GM13977 (cell line): ENCODE data around the gene GALNTL6.

Experiments
- DNase-seq: peaks from one replicate; pipeline ENCODE4 v3.0.0; 2012; ENCODE audit warnings: low spot score
- in situ Hi-C: fragments of 300-500 bp; cut with MboI; formaldehyde crosslinking; loops from one replicate; pipeline ENCODE4 v1.12.0; 2022; ENCODE audit warnings: low sequenced_read_pairs, low pct_unique_long_range_greater_than_20kb, mixed read lengths, inconsistent platforms; ENCODE audit not compliant: unreplicated experiment
- TF ChIP-seq, protein P1 (sequence below): IDR thresholded peaks from 2 replicates; pipeline ENCODE4 v1.5.1; 2012; ENCODE audit warnings: mild to moderate bottlenecking, control low read depth; ENCODE audit not compliant: insufficient read depth; ENCODE audit errors: extremely low read depth, missing control alignments

GALNTL6 gene

GRCh38 chr4:172088556-172088955 is 275.4 kb downstream of the GALNTL6 start:
- DNase-seq, result no peak
- in situ Hi-C loops, result no loop called here
- TF ChIP-seq, protein P1, sequence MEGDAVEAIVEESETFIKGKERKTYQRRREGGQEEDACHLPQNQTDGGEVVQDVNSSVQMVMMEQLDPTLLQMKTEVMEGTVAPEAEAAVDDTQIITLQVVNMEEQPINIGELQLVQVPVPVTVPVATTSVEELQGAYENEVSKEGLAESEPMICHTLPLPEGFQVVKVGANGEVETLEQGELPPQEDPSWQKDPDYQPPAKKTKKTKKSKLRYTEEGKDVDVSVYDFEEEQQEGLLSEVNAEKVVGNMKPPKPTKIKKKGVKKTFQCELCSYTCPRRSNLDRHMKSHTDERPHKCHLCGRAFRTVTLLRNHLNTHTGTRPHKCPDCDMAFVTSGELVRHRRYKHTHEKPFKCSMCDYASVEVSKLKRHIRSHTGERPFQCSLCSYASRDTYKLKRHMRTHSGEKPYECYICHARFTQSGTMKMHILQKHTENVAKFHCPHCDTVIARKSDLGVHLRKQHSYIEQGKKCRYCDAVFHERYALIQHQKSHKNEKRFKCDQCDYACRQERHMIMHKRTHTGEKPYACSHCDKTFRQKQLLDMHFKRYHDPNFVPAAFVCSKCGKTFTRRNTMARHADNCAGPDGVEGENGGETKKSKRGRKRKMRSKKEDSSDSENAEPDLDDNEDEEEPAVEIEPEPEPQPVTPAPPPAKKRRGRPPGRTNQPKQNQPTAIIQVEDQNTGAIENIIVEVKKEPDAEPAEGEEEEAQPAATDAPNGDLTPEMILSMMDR, result no peak

DNA sequence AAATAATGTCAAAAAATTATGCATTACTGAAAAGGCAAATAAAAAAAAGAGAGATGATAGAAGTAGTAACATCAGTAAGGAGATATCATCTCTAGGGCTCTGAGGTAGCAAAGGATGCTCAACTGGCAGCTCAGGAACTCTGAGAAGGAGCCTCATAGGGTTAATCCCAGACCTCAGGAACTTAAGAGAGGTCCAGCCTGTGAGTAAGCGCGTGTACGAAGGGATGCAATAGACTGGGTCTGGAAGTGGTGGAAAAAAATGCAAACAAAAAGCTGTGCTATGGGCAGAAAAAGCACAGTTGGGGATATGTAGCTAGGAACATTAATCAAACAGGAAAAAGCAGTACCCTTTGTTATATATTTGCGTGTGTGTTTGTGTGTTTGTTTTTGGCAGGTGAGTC is 282.0 kb downstream of the GALNTL6 start:
- no peak for DNase-seq
- in situ Hi-C loops, result no loop called here
- TF ChIP-seq, protein P1, result no peak

GRCh38 chr4:172096786-172097185 is 283.6 kb downstream of the GALNTL6 start:
- no peak for DNase-seq
- TF ChIP-seq, protein P1, result no peak
- in situ Hi-C loops, result no loop called here

- TF ChIP-seq, protein P1, result no peak
- in situ Hi-C loops, result no loop called here
- DNase-seq, result no peak
These were observed 286.2 kb downstream of the GALNTL6 start for GRCh38 chr4:172099376-172099775.

DNA sequence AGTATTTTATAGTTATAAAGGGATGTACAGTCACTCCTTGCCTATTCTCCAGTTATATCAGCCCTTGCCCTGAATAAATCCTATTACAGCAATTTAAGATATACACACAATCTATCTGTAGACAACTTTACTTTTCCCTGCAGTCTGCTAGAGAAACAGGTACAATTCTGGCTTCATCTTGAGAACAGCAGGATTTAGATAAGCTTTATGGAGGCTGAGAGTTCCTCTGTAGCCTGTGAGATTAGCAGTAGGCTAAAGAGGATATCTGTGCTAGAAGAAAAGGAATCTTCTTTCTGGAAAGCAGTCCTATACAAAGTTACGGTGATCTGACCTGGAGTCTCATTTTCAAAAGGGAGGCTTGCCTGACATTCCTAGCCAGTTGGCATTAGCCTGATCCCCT is 290.3 kb downstream of the GALNTL6 start:
- DNase-seq, result no peak
- in situ Hi-C loops, result no loop called here

DNA sequence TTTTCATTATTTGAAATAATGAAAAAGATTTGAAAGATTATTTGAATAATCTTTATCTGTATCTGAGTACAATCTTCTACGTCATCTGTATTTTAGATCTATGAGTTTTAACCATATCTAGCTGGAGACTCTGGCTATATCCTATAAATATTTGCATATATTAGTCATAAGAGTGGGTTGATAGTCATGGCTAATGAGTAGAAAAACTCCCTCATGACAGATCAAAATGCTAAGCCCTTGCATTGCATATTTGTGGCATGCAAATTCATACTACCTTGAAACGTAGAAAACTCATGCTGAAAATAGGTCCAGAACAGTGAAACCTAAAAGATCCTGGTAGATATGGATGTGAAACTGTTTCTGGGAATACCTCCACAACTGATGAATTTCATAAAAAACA is 291.3 kb downstream of the GALNTL6 start:
- in situ Hi-C loops, result no loop called here
- no peak for DNase-seq
- TF ChIP-seq, protein P1, result no peak

More for the DNA sequence above, 290.3 kb downstream of the GALNTL6 start:
- TF ChIP-seq, protein P1, result no peak

DNA sequence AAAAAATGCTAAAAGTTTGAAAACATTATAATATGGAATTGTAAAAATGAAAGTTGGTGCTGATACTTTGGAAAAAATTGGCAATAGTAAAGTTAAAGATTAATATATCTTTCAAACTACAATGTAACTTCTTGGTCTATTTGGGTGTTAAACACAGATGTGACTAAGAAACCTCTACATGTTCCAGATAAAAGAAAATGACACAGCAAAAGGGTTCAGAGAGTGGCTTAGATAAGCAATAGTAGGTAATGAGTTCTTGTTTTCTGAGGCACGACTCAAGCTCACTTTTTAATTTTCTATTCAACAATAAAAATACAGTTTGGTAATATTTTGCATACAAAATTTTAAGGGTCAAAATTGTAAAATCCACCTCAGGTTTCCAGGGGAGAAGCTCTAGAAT is 292.7 kb downstream of the GALNTL6 start:
- no peak for DNase-seq
- TF ChIP-seq, protein P1, result no peak
- in situ Hi-C loops, result no loop called here
